SIG-M5 (cell line): ENCODE results near the gene TRIM2.

ENCODE experiments used
- DNase-seq: peaks from one replicate; lab custom pipeline; 2025; lab: John Stamatoyannopoulos, UW

Gene TRIM2

GRCh38 chr4:153384160-153384559 is 179.9 kb downstream of the TRIM2 start:
- no peak for DNase-seq

GRCh38 chr4:153385784-153386183 is 181.5 kb downstream of the TRIM2 start:
- DNase-seq: no peak

- no peak for DNase-seq
Measured at GRCh38 chr4:153387981-153388380, 183.7 kb downstream of the TRIM2 start.
